Mesenchymal stem cell (in vitro differentiated cells and primary cell): Measurements from ENCODE around the gene JAG1.
A peak's percentile ranks its signal among the peaks of the same experiment; 100 is the strongest.

Experiments used
- DNase-seq: peaks from one replicate; pipeline ENCODE4 v3.0.0-alpha.2; 2013
- H2AFZ ChIP-seq: one replicate; pipeline ENCODE4 v1.6.1; 2013; ENCODE audit warnings: low read depth, mild to moderate bottlenecking, control low read depth, inconsistent platforms, low read length, moderate library complexity
- H2AK5ac ChIP-seq: 2 replicates; pipeline ENCODE4 v1.6.1; 2013; ENCODE audit warnings: low read length, moderate library complexity, mild to moderate bottlenecking, inconsistent platforms; ENCODE audit not compliant: severe bottlenecking
- H2BK120ac ChIP-seq: one replicate; pipeline ENCODE4 v1.6.1; 2013; ENCODE audit warnings: low read depth, mild to moderate bottlenecking, inconsistent platforms, low read length, moderate library complexity
- H2BK12ac ChIP-seq, 2 experiments: one replicate each; pipeline ENCODE4 v1.6.1; 2013; ENCODE audit warnings: inconsistent platforms in 2 of 2, low read length in 2 of 2, mild to moderate bottlenecking in 2 of 2, moderate library complexity in 2 of 2, control low read depth in 1 of 2
- H2BK15ac ChIP-seq: one replicate; pipeline ENCODE4 v1.6.1; 2013; ENCODE audit warnings: mild to moderate bottlenecking, low read depth, inconsistent platforms; ENCODE audit not compliant: poor library complexity, severe bottlenecking
- H2BK5ac ChIP-seq: 2 replicates; pipeline ENCODE4 v1.6.1; 2013; ENCODE audit warnings: low read depth, mild to moderate bottlenecking, low read length, control low read depth, inconsistent platforms; ENCODE audit not compliant: poor library complexity, severe bottlenecking
- H3K14ac ChIP-seq, 2 experiments: one replicate each; pipeline ENCODE4 v1.6.1; 2013; ENCODE audit warnings: inconsistent platforms in 2 of 2, low read length in 2 of 2, control low read depth in 1 of 2, mild to moderate bottlenecking in 1 of 2, moderate library complexity in 1 of 2
- H3K18ac ChIP-seq, 2 experiments: one replicate each; pipeline ENCODE4 v1.6.1; 2013; ENCODE audit warnings: inconsistent platforms in 2 of 2, low read length in 2 of 2, control low read depth in 1 of 2, low read depth in 1 of 2, mild to moderate bottlenecking in 1 of 2
- H3K23ac ChIP-seq, 2 experiments: one replicate each; pipeline ENCODE4 v1.6.1; 2013; ENCODE audit warnings: inconsistent platforms in 2 of 2, low read length in 2 of 2, mild to moderate bottlenecking in 2 of 2, moderate library complexity in 2 of 2, control low read depth in 1 of 2
- H3K27ac ChIP-seq: 2 replicates; pipeline ENCODE4 v1.5.1; 2013; ENCODE audit warnings: mild to moderate bottlenecking, moderate library complexity, low read length, control low read depth, inconsistent platforms; ENCODE audit not compliant: poor library complexity, severe bottlenecking
- H3K27me3 ChIP-seq, 2 experiments: 2 replicates each; pipeline versions ENCODE4 v1.6.1 to v1.7.0; 2013; ENCODE audit warnings: low read length in 2 of 2, mild to moderate bottlenecking in 2 of 2, moderate library complexity in 2 of 2, control low read depth in 1 of 2, inconsistent platforms in 1 of 2; ENCODE audit not compliant: control insufficient read depth in 1 of 2, insufficient read depth in 1 of 2
- H3K36me3 ChIP-seq, 2 experiments: 2 replicates each; pipeline versions ENCODE4 v1.6.1 to v1.7.0; 2013; ENCODE audit warnings: low read length in 2 of 2, control low read depth in 1 of 2, inconsistent platforms in 1 of 2, low read depth in 1 of 2, mild to moderate bottlenecking in 1 of 2; ENCODE audit not compliant: insufficient read depth in 2 of 2, control insufficient read depth in 1 of 2
- H3K4ac ChIP-seq, 2 experiments: one replicate each; pipeline ENCODE4 v1.6.1; 2013; ENCODE audit warnings: inconsistent platforms in 2 of 2, low read length in 2 of 2, mild to moderate bottlenecking in 2 of 2, moderate library complexity in 2 of 2, control low read depth in 1 of 2, low read depth in 1 of 2
- H3K4me1 ChIP-seq: 2 replicates; pipeline ENCODE4 v1.6.1; 2013; ENCODE audit warnings: low read depth, low read length, control low read depth; ENCODE audit not compliant: control insufficient read depth, insufficient read depth
- H3K4me2 ChIP-seq: 2 replicates; pipeline ENCODE4 v1.6.1; 2013; ENCODE audit warnings: low read length, mild to moderate bottlenecking, inconsistent platforms; ENCODE audit not compliant: poor library complexity, severe bottlenecking
- H3K4me3 ChIP-seq, 2 experiments: 2 replicates each; pipeline versions ENCODE4 v1.5.1 to v1.7.0; 2013; ENCODE audit warnings: low read length in 2 of 2, mild to moderate bottlenecking in 2 of 2, control low read depth in 1 of 2, low read depth in 1 of 2; ENCODE audit not compliant: insufficient read depth in 1 of 2
- H3K79me1 ChIP-seq: replicated peaks from 2 replicates; pipeline ENCODE4 v1.6.1; 2013; ENCODE audit warnings: mild to moderate bottlenecking, control low read depth, low read length, inconsistent platforms; ENCODE audit not compliant: poor library complexity, severe bottlenecking
- H3K9ac ChIP-seq: 2 replicates; pipeline ENCODE4 v1.7.0; 2013; ENCODE audit warnings: mild to moderate bottlenecking, low read length, moderate library complexity
- H3K9me3 ChIP-seq: 2 replicates; pipeline ENCODE4 v1.7.0; 2013; ENCODE audit warnings: mild to moderate bottlenecking, low read length; ENCODE audit not compliant: control insufficient read depth
- H4K8ac ChIP-seq: one replicate; pipeline ENCODE4 v1.6.1; 2013; ENCODE audit warnings: inconsistent platforms, mild to moderate bottlenecking, low read length, moderate library complexity
- H4K91ac ChIP-seq: one replicate; pipeline ENCODE4 v1.6.1; 2013; ENCODE audit warnings: mild to moderate bottlenecking, low read length, inconsistent platforms
- WGBS: methylation state at CpG from one replicate; pipeline ENCODE4 v1.1.7; 2013; ENCODE audit warnings: mixed read lengths; 5-methylcytosine and 5-hydroxymethylcytosine counted together

The JAG1 gene

DNA sequence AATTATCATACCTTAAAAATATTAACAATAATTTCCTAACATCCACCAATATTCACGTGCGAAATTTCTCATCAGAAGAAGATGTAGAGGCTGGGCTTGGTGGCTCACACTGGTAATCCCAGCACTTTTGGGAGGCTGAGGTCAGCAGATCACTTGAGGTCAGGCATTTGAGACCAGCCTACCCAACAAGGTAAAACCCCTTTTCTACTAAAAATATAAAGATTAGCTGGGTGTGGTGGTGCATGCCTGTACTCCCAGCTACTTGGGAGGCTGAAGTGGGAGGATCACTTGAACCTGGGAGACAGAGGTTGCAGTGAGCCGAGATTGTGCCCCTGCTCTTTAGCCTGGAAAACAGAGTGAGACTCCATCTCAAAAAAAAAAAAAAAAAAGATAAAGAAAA lies 36.1 kb upstream of the JAG1 start:
- no peaks in the 10 kb centered on the region for H3K27me3 ChIP-seq
- peaks cover 13% of the 10 kb centered on the region for H3K4me1 ChIP-seq

DNA sequence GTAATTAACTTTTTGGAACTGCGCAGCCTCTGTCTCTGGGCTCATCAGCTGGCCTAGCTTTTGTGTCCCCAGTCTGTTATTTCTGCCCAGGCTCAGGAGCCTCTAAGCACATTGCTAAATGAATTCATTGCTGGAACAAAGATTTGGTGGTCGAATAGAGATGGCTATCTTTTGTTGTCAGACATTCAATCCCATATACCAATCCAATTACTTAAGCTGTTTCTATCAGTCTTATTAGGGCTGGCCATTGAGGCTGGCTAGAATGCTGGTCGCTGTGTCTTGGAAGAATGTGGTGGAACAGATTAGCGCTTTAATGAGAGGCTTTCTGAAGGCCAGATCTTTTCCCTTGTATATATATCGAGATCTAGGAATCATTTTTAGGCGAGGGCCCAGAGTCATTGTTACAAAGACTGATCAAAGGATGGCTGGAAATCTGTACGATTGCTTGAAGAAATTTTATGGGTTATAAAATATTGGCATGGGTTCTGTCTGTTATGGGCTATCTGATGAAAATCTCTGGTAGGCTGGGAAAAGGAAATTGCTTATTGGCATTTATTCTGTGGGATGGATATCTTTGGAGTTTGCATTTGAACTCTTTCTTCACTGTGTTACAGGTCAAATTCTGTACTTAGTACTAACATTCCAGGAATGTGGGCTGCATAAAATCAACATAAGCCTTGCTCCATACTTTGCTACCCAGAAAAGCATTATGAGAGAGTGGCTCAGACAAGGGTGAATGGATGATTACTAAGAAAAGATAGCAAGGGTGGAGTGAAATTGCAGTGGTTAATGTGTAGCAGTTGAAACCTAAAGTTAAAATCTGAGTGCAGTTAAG lies 34.8 kb upstream of the JAG1 start:
- H3K4ac ChIP-seq: peak overlapping the region; percentile 55 to 84
- H2BK120ac ChIP-seq: peak overlapping the region; percentile 27
- H3K18ac ChIP-seq: peak overlapping the region; percentile 86 to 92
- no peak overlapping the region for H3K4me3 ChIP-seq
- no peaks in the 10 kb centered on the region for H3K9me3 ChIP-seq
- H2BK12ac ChIP-seq: peak overlapping the region; percentile 80 to 93
- H3K27me3 ChIP-seq: no peaks in the 10 kb centered on the region
- no peaks in the 10 kb centered on the region for H3K79me1 ChIP-seq
- peak overlapping the region; percentile 40 for H2AK5ac ChIP-seq
- peaks cover 13% of the 10 kb centered on the region for H3K4me1 ChIP-seq
- no peak overlapping the region for H3K9ac ChIP-seq
- peak overlapping the region; percentile 83 for H3K27ac ChIP-seq
- H3K4me2 ChIP-seq: no peak overlapping the region
- no peaks in the 10 kb centered on the region for H3K36me3 ChIP-seq
- no peak overlapping the region for H3K14ac ChIP-seq
- DNase-seq: peak; percentile 66
- H3K23ac ChIP-seq: no peak overlapping the region
- peak overlapping the region; percentile 3 for H2BK5ac ChIP-seq
- peak overlapping the region; percentile 52 for H4K91ac ChIP-seq
- WGBS: 92% methylated on average over 6 of the region's 7 CpGs
- H2AFZ ChIP-seq: no peak overlapping the region
- peak overlapping the region; percentile 67 for H4K8ac ChIP-seq
- H2BK15ac ChIP-seq: no peak overlapping the region

More for the DNA sequence above, 36.1 kb upstream of the JAG1 start:
- Histone ChIP-seq H3K4me2 (no peak overlapping the region), H3K36me3 (no peaks in the 10 kb centered on the region), H3K27ac (no peak overlapping the region), H2BK12ac (no peak overlapping the region), H3K4me3 (no peak overlapping the region), H3K14ac (no peak overlapping the region), H3K9me3 (no peaks in the 10 kb centered on the region), H2AK5ac (peak overlapping the region; percentile 27), H3K79me1 (no peaks in the 10 kb centered on the region), H2BK15ac (peak overlapping the region; percentile 60), H3K23ac (no peak overlapping the region), H4K8ac (no peak overlapping the region), H3K4ac (no peak overlapping the region), H3K9ac (no peak overlapping the region), H2AFZ (no peak overlapping the region), H3K18ac (no peak overlapping the region), H2BK5ac (no peak overlapping the region), H2BK120ac (no peak overlapping the region), H4K91ac (no peak overlapping the region)
- 97% methylated on average over 2 of the region's 3 CpGs for WGBS
- DNase-seq: no peak

DNA sequence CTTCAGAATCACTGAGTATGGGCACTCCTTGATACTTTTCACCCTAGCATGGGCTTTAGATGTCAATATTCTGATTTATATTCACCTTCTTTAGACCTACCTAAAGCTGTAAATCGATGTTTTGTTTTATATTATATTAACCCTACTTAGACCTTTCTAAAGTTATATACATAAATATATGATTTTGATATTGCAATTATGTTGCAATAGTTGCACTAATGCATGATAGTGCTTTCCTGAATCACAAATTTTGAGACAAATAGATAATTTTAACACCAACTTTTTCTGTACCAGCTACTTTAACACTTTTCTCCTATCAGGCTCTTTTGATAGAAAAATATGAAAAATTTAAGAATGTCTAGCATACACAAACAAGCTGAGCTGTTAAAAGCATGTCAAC lies 34.0 kb upstream of the JAG1 start:
- no CpG with 5 or more reads among the region's 1 CpG for WGBS
- no peak for DNase-seq
- no peak overlapping the region for H4K91ac ChIP-seq
- H2BK120ac ChIP-seq: no peak overlapping the region
- no peak overlapping the region for H3K23ac ChIP-seq
- no peaks in the 10 kb centered on the region for H3K27me3 ChIP-seq
- no peak overlapping the region for H2BK5ac ChIP-seq
- no peak overlapping the region for H3K4me3 ChIP-seq
- no peak overlapping the region for H3K9ac ChIP-seq
- no peaks in the 10 kb centered on the region for H3K9me3 ChIP-seq
- no peak overlapping the region for H4K8ac ChIP-seq
- H2BK15ac ChIP-seq: no peak overlapping the region
- peak overlapping the region in 1 of 2 experiments; percentile 86 for H3K18ac ChIP-seq
- H3K36me3 ChIP-seq: no peaks in the 10 kb centered on the region
- H3K79me1 ChIP-seq: no peaks in the 10 kb centered on the region
- H3K4me2 ChIP-seq: no peak overlapping the region
- peak overlapping the region; percentile 83 for H3K27ac ChIP-seq
- peak overlapping the region in 1 of 2 experiments; percentile 80 for H2BK12ac ChIP-seq
- no peak overlapping the region for H3K14ac ChIP-seq
- peaks cover 13% of the 10 kb centered on the region for H3K4me1 ChIP-seq
- no peak overlapping the region for H2AK5ac ChIP-seq
- H3K4ac ChIP-seq: no peak overlapping the region
- no peak overlapping the region for H2AFZ ChIP-seq

DNA sequence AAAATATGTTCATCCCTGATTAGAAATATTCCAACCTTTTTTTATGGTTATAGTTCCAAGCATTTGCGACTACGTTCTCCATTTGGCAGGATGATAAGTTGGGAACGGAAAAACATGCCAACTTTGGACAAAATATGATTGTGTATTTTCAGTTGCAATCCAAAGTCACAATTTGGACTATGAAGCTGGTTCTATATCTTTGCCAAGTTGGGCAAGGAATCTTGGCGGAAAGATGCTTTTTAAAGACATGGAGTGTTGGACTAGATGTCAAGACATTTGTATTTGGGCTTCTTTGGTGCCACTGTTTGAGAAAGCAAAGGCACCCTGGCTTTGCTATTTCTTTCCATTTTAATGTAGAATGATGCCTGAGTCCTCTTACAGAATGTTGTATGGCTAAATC lies 33.3 kb upstream of the JAG1 start:
- Histone ChIP-seq H3K4me3 (no peak overlapping the region), H2BK15ac (no peak overlapping the region), H3K27me3 (no peaks in the 10 kb centered on the region), H3K14ac (no peak overlapping the region), H3K79me1 (no peaks in the 10 kb centered on the region), H3K4me1 (peaks cover 13% of the 10 kb centered on the region), H3K4me2 (no peak overlapping the region), H3K18ac (no peak overlapping the region), H3K27ac (no peak overlapping the region), H2BK120ac (no peak overlapping the region), H3K9me3 (no peaks in the 10 kb centered on the region), H2AK5ac (no peak overlapping the region), H3K36me3 (no peaks in the 10 kb centered on the region), H4K8ac (no peak overlapping the region), H3K9ac (no peak overlapping the region), H3K23ac (no peak overlapping the region), H3K4ac (no peak overlapping the region), H2BK5ac (no peak overlapping the region), H2AFZ (no peak overlapping the region), H4K91ac (no peak overlapping the region), H2BK12ac (no peak overlapping the region)
- DNase-seq: no peak
- WGBS: 95% methylated on average over 4 of the region's 4 CpGs
